Mucosa of descending colon (tissue), 3 donors: Measurements from ENCODE around the gene FBXO24. TPM values are rescaled to one million over a fixed set of nuclear protein-coding genes. Genes with fewer than 3 reads are reported as not detected.

Experiments
- ATAC-seq: fragments of 200-7000 bp; cut with Tn5 transposase; one replicate; pipeline ENCODE4 v1.9.1; 2020; ENCODE audit warnings: mild to moderate bottlenecking, moderate library complexity
- DNase-seq, 3 donors: peaks; one replicate each; pipeline ENCODE4 v3.0.0-alpha.2; 2020
- H3K36me3 ChIP-seq: fragments of 200-600 bp; one replicate; pipeline ENCODE4 v1.8.0; 2021; ENCODE audit warnings: low read depth, mild to moderate bottlenecking
- H3K4me1 ChIP-seq: fragments of 200-600 bp; one replicate; pipeline ENCODE4 v1.8.0; 2021; ENCODE audit warnings: low read depth, mild to moderate bottlenecking
- H3K4me3 ChIP-seq: fragments of 200-600 bp; one replicate; pipeline ENCODE4 v1.8.0; 2021; ENCODE audit warnings: mild to moderate bottlenecking
- H3K9me3 ChIP-seq: fragments of 200-600 bp; one replicate; pipeline ENCODE4 v1.8.0; 2021; ENCODE audit warnings: mild to moderate bottlenecking
- CTCF ChIP-seq: fragments of 200-600 bp; IDR thresholded peaks from one replicate; pipeline ENCODE4 v1.8.0; 2022; ENCODE audit warnings: antibody characterized with exemption, mild to moderate bottlenecking
- intact Hi-C, 2 donors: fragments of 100-400 bp; cut with DNase I in 1 of 2; cut with micrococcal nuclease in 1 of 2; formaldehyde crosslinking; loops; one replicate each; pipeline versions ENCODE4 v1.11.0 to v1.11.1; 2022; cut with DNase I, micrococcal nuclease
- total RNA-seq, 3 donors: library from RNA; stranded (reverse); fragmentation: NEBNext Ultra II Directional in 2 of 3; extraction: Animal tissue kit (Norgen Biotek cat#: 25700) in 2 of 3; gene quantifications; one replicate each; pipeline versions ENCODE4 v1.2.1 to v1.2.4, GENCODE V29; 2021 to 2023
- donor health status: DM: no; HTN: no; CAD: no; lungs with moderate emphysema.
- donor health status: DM: no; HTN: no; CAD: no.
- donor health status: DM: no; HTN: yes; CAD: no.

FBXO24 gene
- total RNA-seq, 3 donors from 2014 or later = 0.48 to 1.1 (median 0.66) TPM

- no peaks in the 10 kb centered on the region for H3K36me3 ChIP-seq
- intact Hi-C loops = no loop called here
These were observed 20.1 kb upstream of the FBXO24 start for GRCh38 chr7:100566018-100566531.

GRCh38 chr7:100567031-100567730 is 18.9 kb upstream of the FBXO24 start:
- no peak for ATAC-seq
- H3K9me3 ChIP-seq = no peaks in the 10 kb centered on the region
- peak in 2 of 3 donors; percentile 36 to 45 for DNase-seq
- H3K4me1 ChIP-seq = peaks cover 32% of the 10 kb centered on the region
- intact Hi-C loops = no loop called here
- H3K36me3 ChIP-seq = no peaks in the 10 kb centered on the region
- H3K4me3 ChIP-seq = no peak overlapping the region
- TF ChIP-seq CTCF = no peak

More at GRCh38 chr7:100566018-100566531, 20.1 kb upstream of the FBXO24 start:
- Histone ChIP-seq H3K4me3 (no peak overlapping the region), H3K9me3 (no peaks in the 10 kb centered on the region), H3K4me1 (peaks cover 32% of the 10 kb centered on the region)
- no peak for TF ChIP-seq CTCF
- DNase-seq (peak in 1 of 3 donors; percentile 41), ATAC-seq (no peak)

- ATAC-seq = no peak
- TF ChIP-seq CTCF = no peak
- no peaks in the 10 kb centered on the region for H3K9me3 ChIP-seq
- intact Hi-C loops = no loop called here
- peak in 2 of 3 donors; percentile 29 to 36 for DNase-seq
- no peaks in the 10 kb centered on the region for H3K36me3 ChIP-seq
- H3K4me3 ChIP-seq = no peak overlapping the region
- peaks cover 32% of the 10 kb centered on the region for H3K4me1 ChIP-seq
These were observed 18.4 kb upstream of the FBXO24 start for GRCh38 chr7:100567751-100568175.

GRCh38 chr7:100568176-100568895 is 17.8 kb upstream of the FBXO24 start:
- Histone ChIP-seq H3K4me3 (no peak overlapping the region), H3K9me3 (no peaks in the 10 kb centered on the region), H3K36me3 (no peaks in the 10 kb centered on the region), H3K4me1 (peaks cover 32% of the 10 kb centered on the region)
- DNase-seq (peak; percentile 69 to 77 (median 76)), ATAC-seq (peak; percentile 54)
- TF ChIP-seq CTCF = no peak
- intact Hi-C loops = no loop called here

- intact Hi-C loops = no loop called here
- Histone ChIP-seq H3K4me3 (no peak overlapping the region), H3K9me3 (no peaks in the 10 kb centered on the region), H3K4me1 (peaks cover 32% of the 10 kb centered on the region), H3K36me3 (no peaks in the 10 kb centered on the region)
- DNase-seq = peak; percentile 72 to 81 (median 79)
- TF ChIP-seq CTCF = peak; percentile 6
- ATAC-seq = peak; percentile 60
These were observed 17.0 kb upstream of the FBXO24 start for GRCh38 chr7:100568896-100569844.
